ENCODE measurements around the gene NACAD. TPM values are rescaled to one million over a fixed set of nuclear protein-coding genes. Genes with fewer than 3 reads are reported as not detected.

Gene NACAD
- polyA plus RNA-seq, 1 experiment: 0.54 TPM

DNA sequence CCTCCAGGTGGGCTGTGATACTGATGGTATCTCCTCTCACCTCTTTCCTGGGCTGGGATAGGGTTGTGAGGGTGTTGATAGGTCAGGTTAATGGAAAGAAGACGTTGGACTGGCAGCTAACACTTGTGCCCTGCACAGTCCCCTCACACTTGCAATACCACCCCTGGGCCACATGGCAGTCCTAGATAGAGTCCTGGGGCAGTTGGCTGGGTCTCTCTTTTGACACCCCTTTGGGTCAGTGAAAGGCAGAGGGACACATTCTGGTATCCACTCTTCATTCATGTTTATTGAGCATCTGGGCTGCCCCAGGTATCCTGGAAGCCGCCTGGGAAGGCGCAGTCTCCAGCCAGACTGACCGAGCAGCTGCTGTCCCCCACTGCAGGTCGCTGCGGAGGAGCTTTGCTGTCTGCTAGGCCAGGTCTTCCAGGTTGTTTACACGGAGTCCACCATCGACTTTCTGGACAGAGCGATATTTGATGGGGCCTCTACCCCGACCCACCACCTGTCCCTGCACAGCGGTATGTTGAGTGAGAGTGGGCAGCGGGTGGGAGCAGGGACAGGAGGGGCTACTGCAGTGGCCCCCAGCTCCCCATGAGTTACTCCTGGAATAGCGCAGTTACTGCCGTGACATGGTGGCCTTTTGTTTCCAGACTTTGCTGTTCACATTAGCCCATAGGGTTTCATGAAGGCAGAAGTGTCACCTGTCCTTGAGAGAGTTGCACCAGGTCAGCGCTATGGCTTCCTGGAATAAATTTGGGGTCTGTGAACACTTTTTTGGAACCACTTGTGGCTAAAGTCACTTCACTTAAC, 19.1 kb downstream of the NACAD start:
- H3K27me3 ChIP-seq (ENCODE audit: control insufficient read depth, insufficient read depth, low read length): no peaks in the 10 kb centered on the region
- TF ChIP-seq CTCF (IDR thresholded peaks at IDR 0.05; ENCODE audit: insufficient read depth, low read depth, low read length): no peak
- H3K36me3 ChIP-seq (ENCODE audit: control insufficient read depth, insufficient read depth, low read length): peaks cover 34% of the 10 kb centered on the region
- ChIA-PET POLR2A (no interaction called here), CTCF (interaction anchor here (1.3 kb wide), 1 partner anchor 19 kb away, joined by 3 read pairs; no protein-coding TSS in a partner anchor)
- no peak for DNase-seq (ENCODE audit: low read depth)
- no peak overlapping the region for H3K4me3 ChIP-seq (ENCODE audit: low read depth, low read length)

GRCh38 chr7:45068236-45069023, 20.3 kb downstream of the NACAD start:
- ChIA-PET POLR2A (no interaction called here), CTCF (interaction anchor here (1.3 kb wide), 1 partner anchor 17 kb away, joined by 3 read pairs; no protein-coding TSS in a partner anchor)
- H3K4me3 ChIP-seq (ENCODE audit: low read depth, low read length): no peak overlapping the region
- DNase-seq (ENCODE audit: low read depth): no peak
- H3K27me3 ChIP-seq (ENCODE audit: control insufficient read depth, insufficient read depth, low read length): no peaks in the 10 kb centered on the region
- peaks cover 31% of the 10 kb centered on the region for H3K36me3 ChIP-seq (ENCODE audit: control insufficient read depth, insufficient read depth, low read length)
- no peak for TF ChIP-seq CTCF (IDR thresholded peaks at IDR 0.05; ENCODE audit: insufficient read depth, low read depth, low read length)

DNA sequence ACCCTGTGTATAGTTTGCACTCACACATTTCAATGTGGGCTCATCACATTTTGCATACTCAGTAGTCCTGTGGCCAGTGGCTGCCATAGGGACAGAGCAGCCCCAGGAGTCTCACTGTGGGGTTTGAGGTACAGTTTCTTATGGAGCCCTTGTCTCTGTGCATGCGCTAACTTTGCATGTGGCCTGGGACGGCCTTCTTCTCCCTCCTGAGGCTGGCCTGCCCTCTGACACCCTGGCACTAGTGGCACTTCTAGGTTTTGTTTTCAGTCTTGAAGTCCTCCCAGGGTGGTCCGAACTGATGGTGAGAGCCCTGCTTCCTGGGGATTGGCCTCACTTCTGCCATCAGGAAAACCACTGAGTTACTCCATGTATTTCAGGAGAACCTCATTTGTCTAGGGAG, 21.2 kb downstream of the NACAD start:
- POLR2A ChIA-PET: no interaction called here
- Histone ChIP-seq H3K4me3 (ENCODE audit: low read depth, low read length) (no peak overlapping the region), H3K36me3 (ENCODE audit: control insufficient read depth, insufficient read depth, low read length) (peaks cover 28% of the 10 kb centered on the region), H3K27me3 (ENCODE audit: control insufficient read depth, insufficient read depth, low read length) (no peaks in the 10 kb centered on the region)
- TF ChIP-seq CTCF (IDR thresholded peaks at IDR 0.05; ENCODE audit: insufficient read depth, low read depth, low read length): no peak
- CTCF ChIA-PET: no interaction called here
- DNase-seq (ENCODE audit: low read depth): no peak

DNA sequence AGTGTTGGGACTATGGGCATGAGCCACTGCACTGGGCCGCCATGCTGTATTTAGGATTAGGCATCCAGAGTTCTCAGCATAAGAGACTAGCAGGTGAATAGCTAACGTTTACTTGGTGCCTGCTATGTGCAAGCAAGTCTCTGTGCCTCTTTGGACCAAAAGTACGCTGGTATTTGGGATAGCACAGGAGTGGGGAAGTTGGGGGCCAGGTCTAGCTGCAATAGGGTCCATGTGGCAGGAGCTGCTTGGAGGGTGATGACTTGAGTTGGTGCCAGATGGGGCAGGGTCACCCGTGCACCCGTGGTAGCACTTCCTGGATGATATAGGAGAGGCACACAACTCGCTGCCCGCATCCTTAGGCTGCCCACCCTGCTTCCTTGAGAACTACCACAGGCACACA, 22.4 kb downstream of the NACAD start:
- Histone ChIP-seq H3K4me3 (ENCODE audit: low read depth, low read length) (no peak overlapping the region), H3K36me3 (ENCODE audit: control insufficient read depth, insufficient read depth, low read length) (peaks cover 24% of the 10 kb centered on the region), H3K27me3 (ENCODE audit: control insufficient read depth, insufficient read depth, low read length) (no peaks in the 10 kb centered on the region)
- no peak for DNase-seq (ENCODE audit: low read depth)
- no peak for TF ChIP-seq CTCF (IDR thresholded peaks at IDR 0.05; ENCODE audit: insufficient read depth, low read depth, low read length)
- ChIA-PET CTCF (no interaction called here), POLR2A (no interaction called here)
